Liver (tissue), 9 donors: Measurements from ENCODE around the gene PROC. TPM values are rescaled to one million over a fixed set of nuclear protein-coding genes. Genes with fewer than 3 reads are reported as not detected.
A peak's percentile ranks its signal among the peaks of the same experiment; 100 is the strongest.

Experiments used
- DNase-seq: peaks from one replicate; pipeline ENCODE4 v3.0.0-alpha.2; 2017; ENCODE audit warnings: low spot score
- H3K27ac ChIP-seq, 2 donors: one replicate each; pipeline ENCODE4 v1.7.0; 2013; ENCODE audit warnings: inconsistent platforms in 2 of 2, low read length in 2 of 2, control low read depth in 1 of 2, low read depth in 1 of 2, mild to moderate bottlenecking in 1 of 2
- H3K27me3 ChIP-seq, 4 donors: one replicate each; pipeline versions ENCODE4 v1.6.1 to v1.7.0; 2013; ENCODE audit warnings: low read length in 3 of 4, inconsistent platforms in 1 of 4, mild to moderate bottlenecking in 1 of 4, moderate library complexity in 1 of 4; ENCODE audit not compliant: control insufficient read depth in 4 of 4, insufficient read depth in 4 of 4
- H3K36me3 ChIP-seq, 4 donors: one replicate each; pipeline versions ENCODE4 v1.6.1 to v1.7.0; 2013; ENCODE audit warnings: low read length in 3 of 4, mild to moderate bottlenecking in 3 of 4, low read depth in 1 of 4, moderate library complexity in 1 of 4; ENCODE audit not compliant: control insufficient read depth in 4 of 4, insufficient read depth in 3 of 4
- H3K4me1 ChIP-seq, 4 donors: one replicate each; pipeline versions ENCODE4 v1.6.1 to v1.7.0; 2013; ENCODE audit warnings: low read length in 3 of 4, mild to moderate bottlenecking in 3 of 4, moderate library complexity in 1 of 4; ENCODE audit not compliant: control insufficient read depth in 4 of 4, insufficient read depth in 4 of 4
- H3K4me3 ChIP-seq, 3 donors: one replicate each; pipeline versions ENCODE4 v1.6.1 to v1.7.0; 2013; ENCODE audit warnings: low read length in 3 of 3, control low read depth in 1 of 3, low read depth in 1 of 3, mild to moderate bottlenecking in 1 of 3
- H3K9ac ChIP-seq, 2 donors: one replicate each; pipeline ENCODE4 v1.7.0; 2013; ENCODE audit warnings: low read length in 2 of 2, mild to moderate bottlenecking in 2 of 2, moderate library complexity in 2 of 2, control low read depth in 1 of 2, low read depth in 1 of 2
- H3K9me3 ChIP-seq, 4 donors: one replicate each; pipeline versions ENCODE4 v1.6.1 to v1.7.0; 2013; ENCODE audit warnings: low read length in 3 of 4; ENCODE audit not compliant: control insufficient read depth in 4 of 4
- EGR1 ChIP-seq, 2 donors: IDR thresholded peaks; 2 replicates each; pipeline ENCODE4 v1.6.1; 2016 to 2018; ENCODE audit warnings: antibody characterized with exemption in 2 of 2, low read depth in 2 of 2
- FOXA1 ChIP-seq: IDR thresholded peaks from 2 replicates; pipeline ENCODE4 v1.6.1; 2016; ENCODE audit warnings: antibody characterized with exemption
- FOXA2 ChIP-seq: IDR thresholded peaks from 2 replicates; pipeline ENCODE4 v1.6.1; 2016; ENCODE audit warnings: antibody characterized with exemption
- GABPA ChIP-seq, 2 donors: IDR thresholded peaks in 1 of 2; conservative IDR thresholded peaks in 1 of 2; 2 replicates each; pipeline ENCODE4 v1.6.1; 2016; ENCODE audit warnings: antibody characterized with exemption in 2 of 2, mild to moderate bottlenecking in 1 of 2, moderate library complexity in 1 of 2
- HNF4A ChIP-seq, 2 donors: conservative IDR thresholded peaks; 2 replicates each; pipeline ENCODE4 v1.6.1; 2016; ENCODE audit warnings: antibody characterized with exemption in 2 of 2, mild to moderate bottlenecking in 2 of 2
- HNF4G ChIP-seq: IDR thresholded peaks from 2 replicates; pipeline ENCODE4 v1.6.1; 2016; ENCODE audit warnings: antibody characterized with exemption
- JUND ChIP-seq, 2 donors: IDR thresholded peaks; 2 replicates each; pipeline ENCODE4 v1.6.1; 2016; ENCODE audit warnings: antibody characterized with exemption in 2 of 2
- RAD21 ChIP-seq, 2 donors: IDR thresholded peaks; 2 replicates each; pipeline ENCODE4 v1.6.1; 2016; ENCODE audit warnings: antibody characterized with exemption in 2 of 2, mild to moderate bottlenecking in 2 of 2
- SP1 ChIP-seq: IDR thresholded peaks from 2 replicates; pipeline ENCODE4 v1.6.1; 2018; ENCODE audit warnings: antibody characterized with exemption, mild to moderate bottlenecking
- TAF1 ChIP-seq: conservative IDR thresholded peaks from 2 replicates; pipeline ENCODE4 v1.6.1; 2016; ENCODE audit warnings: antibody characterized with exemption, mild to moderate bottlenecking
- WGBS: extraction: QIAGEN DNeasy Blood & Tissue Kit; methylation state at CpG from one replicate; pipeline ENCODE4 v1.1.7; 2013; 5-methylcytosine and 5-hydroxymethylcytosine counted together
- polyA plus RNA-seq, 2 donors: library from polyadenylated mRNA; stranded (reverse) in 1 of 2; unstranded in 1 of 2; fragments of 200-250 nt in 1 of 2; fragments of >200 nt in 1 of 2; fragmentation: Nextera tagmentation in 1 of 2; extraction: Ambion mirVana in 1 of 2; gene quantifications; one replicate each; pipeline versions ENCODE4 v1.2.1 to v1.2.3, GENCODE V29; 2013 to 2015
- total RNA-seq, 2 donors: library from RNA; depleted of rRNA; stranded (reverse); fragments of >200 nt; gene quantifications; one replicate each; pipeline ENCODE4 v1.2.3, GENCODE V29; 2014
- TF ChIP-seq, protein P1 (sequence below): fragments of 150-350 bp; IDR thresholded peaks from 2 replicates; pipeline ENCODE4 v1.5.1; 2017; ENCODE audit warnings: improper control_type of control experiment, low read depth, low read length; ENCODE audit not compliant: missing input control
- TF ChIP-seq, protein P2 (sequence below): IDR thresholded peaks from 2 replicates; pipeline ENCODE4 v1.6.1; 2016; ENCODE audit warnings: antibody characterized with exemption
- TF ChIP-seq, protein P3 (sequence below): IDR thresholded peaks from 2 replicates; pipeline ENCODE4 v1.6.1; 2016; ENCODE audit warnings: antibody characterized with exemption, mild to moderate bottlenecking
- donor health status: healthy.
- donor health status: healthy.
- donor health status: healthy.
- donor health status: healthy.
- donor health status: healthy.

PROC gene
- total and polyA plus RNA-seq, 4 donors, result 150 to 407 (median 341) TPM

DNA sequence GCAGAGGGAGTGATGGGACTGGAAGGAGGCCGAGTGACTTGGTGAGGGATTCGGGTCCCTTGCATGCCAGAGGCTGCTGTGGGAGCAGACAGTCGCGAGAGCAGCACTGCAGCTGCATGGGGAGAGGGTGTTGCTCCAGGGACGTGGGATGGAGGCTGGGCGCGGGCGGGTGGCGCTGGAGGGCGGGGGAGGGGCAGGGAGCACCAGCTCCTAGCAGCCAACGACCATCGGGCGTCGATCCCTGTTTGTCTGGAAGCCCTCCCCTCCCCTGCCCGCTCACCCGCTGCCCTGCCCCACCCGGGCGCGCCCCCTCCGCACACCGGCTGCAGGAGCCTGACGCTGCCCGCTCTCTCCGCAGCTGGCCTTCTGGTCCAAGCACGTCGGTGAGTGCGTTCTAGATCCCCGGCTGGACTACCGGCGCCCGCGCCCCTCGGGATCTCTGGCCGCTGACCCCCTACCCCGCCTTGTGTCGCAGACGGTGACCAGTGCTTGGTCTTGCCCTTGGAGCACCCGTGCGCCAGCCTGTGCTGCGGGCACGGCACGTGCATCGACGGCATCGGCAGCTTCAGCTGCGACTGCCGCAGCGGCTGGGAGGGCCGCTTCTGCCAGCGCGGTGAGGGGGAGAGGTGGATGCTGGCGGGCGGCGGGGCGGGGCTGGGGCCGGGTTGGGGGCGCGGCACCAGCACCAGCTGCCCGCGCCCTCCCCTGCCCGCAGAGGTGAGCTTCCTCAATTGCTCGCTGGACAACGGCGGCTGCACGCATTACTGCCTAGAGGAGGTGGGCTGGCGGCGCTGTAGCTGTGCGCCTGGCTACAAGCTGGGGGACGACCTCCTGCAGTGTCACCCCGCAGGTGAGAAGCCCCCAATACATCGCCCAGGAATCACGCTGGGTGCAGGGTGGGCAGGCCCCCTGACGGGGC lies 4.6 kb downstream of the PROC start:
- Histone ChIP-seq H3K9me3 (no peaks in the 10 kb centered on the region), H3K9ac (no peak overlapping the region), H3K27me3 (no peaks in the 10 kb centered on the region), H3K4me3 (peak overlapping the region in 1 of 3 donors; percentile 2), H3K36me3 (peaks cover 0 to 24% (median 14%) of the 10 kb centered on the region in 4 donors), H3K4me1 (peaks cover 0 to 37% (median 22%) of the 10 kb centered on the region in 4 donors), H3K27ac (no peak overlapping the region)
- no peak for DNase-seq
- TF ChIP-seq JUND (IDR thresholded peaks at IDR 0.05), result no peak
- 48% methylated on average over 73 of the region's 73 CpGs for WGBS

DNA sequence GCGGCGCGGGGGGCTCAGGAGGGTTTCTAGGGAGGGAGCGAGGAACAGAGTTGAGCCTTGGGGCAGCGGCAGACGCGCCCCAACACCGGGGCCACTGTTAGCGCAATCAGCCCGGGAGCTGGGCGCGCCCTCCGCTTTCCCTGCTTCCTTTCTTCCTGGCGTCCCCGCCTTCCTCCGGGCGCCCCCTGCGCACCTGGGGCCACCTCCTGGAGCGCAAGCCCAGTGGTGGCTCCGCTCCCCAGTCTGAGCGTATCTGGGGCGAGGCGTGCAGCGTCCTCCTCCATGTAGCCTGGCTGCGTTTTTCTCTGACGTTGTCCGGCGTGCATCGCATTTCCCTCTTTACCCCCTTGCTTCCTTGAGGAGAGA lies 5.2 kb downstream of the PROC start:
- WGBS, result 58% methylated on average over 29 of the region's 29 CpGs
- TF ChIP-seq, protein P1, sequence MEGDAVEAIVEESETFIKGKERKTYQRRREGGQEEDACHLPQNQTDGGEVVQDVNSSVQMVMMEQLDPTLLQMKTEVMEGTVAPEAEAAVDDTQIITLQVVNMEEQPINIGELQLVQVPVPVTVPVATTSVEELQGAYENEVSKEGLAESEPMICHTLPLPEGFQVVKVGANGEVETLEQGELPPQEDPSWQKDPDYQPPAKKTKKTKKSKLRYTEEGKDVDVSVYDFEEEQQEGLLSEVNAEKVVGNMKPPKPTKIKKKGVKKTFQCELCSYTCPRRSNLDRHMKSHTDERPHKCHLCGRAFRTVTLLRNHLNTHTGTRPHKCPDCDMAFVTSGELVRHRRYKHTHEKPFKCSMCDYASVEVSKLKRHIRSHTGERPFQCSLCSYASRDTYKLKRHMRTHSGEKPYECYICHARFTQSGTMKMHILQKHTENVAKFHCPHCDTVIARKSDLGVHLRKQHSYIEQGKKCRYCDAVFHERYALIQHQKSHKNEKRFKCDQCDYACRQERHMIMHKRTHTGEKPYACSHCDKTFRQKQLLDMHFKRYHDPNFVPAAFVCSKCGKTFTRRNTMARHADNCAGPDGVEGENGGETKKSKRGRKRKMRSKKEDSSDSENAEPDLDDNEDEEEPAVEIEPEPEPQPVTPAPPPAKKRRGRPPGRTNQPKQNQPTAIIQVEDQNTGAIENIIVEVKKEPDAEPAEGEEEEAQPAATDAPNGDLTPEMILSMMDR, result no peak
- TF ChIP-seq SP1, result no peak
- no peak for TF ChIP-seq RAD21 (IDR thresholded peaks at IDR 0.05)
- no peak for TF ChIP-seq GABPA (IDR thresholded peaks at IDR 0.05 in 1 of 2, conservative IDR thresholded peaks at IDR 0.05 in 1 of 2)
- no peak for TF ChIP-seq EGR1 (IDR thresholded peaks at IDR 0.05; ENCODE audit: low read depth in 2 of 2)
- TF ChIP-seq, protein P2, sequence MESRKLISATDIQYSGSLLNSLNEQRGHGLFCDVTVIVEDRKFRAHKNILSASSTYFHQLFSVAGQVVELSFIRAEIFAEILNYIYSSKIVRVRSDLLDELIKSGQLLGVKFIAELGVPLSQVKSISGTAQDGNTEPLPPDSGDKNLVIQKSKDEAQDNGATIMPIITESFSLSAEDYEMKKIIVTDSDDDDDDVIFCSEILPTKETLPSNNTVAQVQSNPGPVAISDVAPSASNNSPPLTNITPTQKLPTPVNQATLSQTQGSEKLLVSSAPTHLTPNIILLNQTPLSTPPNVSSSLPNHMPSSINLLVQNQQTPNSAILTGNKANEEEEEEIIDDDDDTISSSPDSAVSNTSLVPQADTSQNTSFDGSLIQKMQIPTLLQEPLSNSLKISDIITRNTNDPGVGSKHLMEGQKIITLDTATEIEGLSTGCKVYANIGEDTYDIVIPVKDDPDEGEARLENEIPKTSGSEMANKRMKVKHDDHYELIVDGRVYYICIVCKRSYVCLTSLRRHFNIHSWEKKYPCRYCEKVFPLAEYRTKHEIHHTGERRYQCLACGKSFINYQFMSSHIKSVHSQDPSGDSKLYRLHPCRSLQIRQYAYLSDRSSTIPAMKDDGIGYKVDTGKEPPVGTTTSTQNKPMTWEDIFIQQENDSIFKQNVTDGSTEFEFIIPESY, result no peak
- TF ChIP-seq HNF4G, result no peak
- no peak for TF ChIP-seq FOXA1
- TF ChIP-seq FOXA2, result no peak
- TF ChIP-seq TAF1, result no peak
- TF ChIP-seq JUND (IDR thresholded peaks at IDR 0.05), result no peak
- no peak for TF ChIP-seq HNF4A (conservative IDR thresholded peaks at IDR 0.05)
- TF ChIP-seq, protein P3, sequence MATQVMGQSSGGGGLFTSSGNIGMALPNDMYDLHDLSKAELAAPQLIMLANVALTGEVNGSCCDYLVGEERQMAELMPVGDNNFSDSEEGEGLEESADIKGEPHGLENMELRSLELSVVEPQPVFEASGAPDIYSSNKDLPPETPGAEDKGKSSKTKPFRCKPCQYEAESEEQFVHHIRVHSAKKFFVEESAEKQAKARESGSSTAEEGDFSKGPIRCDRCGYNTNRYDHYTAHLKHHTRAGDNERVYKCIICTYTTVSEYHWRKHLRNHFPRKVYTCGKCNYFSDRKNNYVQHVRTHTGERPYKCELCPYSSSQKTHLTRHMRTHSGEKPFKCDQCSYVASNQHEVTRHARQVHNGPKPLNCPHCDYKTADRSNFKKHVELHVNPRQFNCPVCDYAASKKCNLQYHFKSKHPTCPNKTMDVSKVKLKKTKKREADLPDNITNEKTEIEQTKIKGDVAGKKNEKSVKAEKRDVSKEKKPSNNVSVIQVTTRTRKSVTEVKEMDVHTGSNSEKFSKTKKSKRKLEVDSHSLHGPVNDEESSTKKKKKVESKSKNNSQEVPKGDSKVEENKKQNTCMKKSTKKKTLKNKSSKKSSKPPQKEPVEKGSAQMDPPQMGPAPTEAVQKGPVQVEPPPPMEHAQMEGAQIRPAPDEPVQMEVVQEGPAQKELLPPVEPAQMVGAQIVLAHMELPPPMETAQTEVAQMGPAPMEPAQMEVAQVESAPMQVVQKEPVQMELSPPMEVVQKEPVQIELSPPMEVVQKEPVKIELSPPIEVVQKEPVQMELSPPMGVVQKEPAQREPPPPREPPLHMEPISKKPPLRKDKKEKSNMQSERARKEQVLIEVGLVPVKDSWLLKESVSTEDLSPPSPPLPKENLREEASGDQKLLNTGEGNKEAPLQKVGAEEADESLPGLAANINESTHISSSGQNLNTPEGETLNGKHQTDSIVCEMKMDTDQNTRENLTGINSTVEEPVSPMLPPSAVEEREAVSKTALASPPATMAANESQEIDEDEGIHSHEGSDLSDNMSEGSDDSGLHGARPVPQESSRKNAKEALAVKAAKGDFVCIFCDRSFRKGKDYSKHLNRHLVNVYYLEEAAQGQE, result no peak

More for the DNA sequence above, 5.2 kb downstream of the PROC start:
- H3K4me3 ChIP-seq, result peak overlapping the region in 1 of 3 donors; percentile 2
- peaks cover 0 to 30% (median 19%) of the 10 kb centered on the region in 4 donors for H3K4me1 ChIP-seq
- no peak overlapping the region for H3K9ac ChIP-seq
- no peaks in the 10 kb centered on the region for H3K27me3 ChIP-seq
- no peak for DNase-seq
- H3K27ac ChIP-seq, result no peak overlapping the region
- peaks cover 0 to 27% (median 14%) of the 10 kb centered on the region in 4 donors for H3K36me3 ChIP-seq
- H3K9me3 ChIP-seq, result no peaks in the 10 kb centered on the region
